WTC11 (cell line): ENCODE measurements around the gene OLFM4. TPM values are rescaled to one million over a fixed set of nuclear protein-coding genes. Genes with fewer than 3 reads are reported as not detected.

Experiments used
- ATAC-seq: fragments of 200-7000 bp; cut with Tn5 transposase; 2 replicates; pipeline ENCODE4 v1.10.0; 2021; ENCODE audit warnings: mild to moderate bottlenecking, moderate library complexity
- CTCF ChIA-PET: fragments of 300-600 bp; sonication (Branson Sonifier 250); formaldehyde crosslinking; loops from one replicate; lab custom pipeline; 2021; ENCODE audit warnings: antibody characterized with exemption; lab: Charles Lee
- POLR2A ChIA-PET: fragments of 350-600 bp; sonication (Branson Sonifier 250); formaldehyde crosslinking; loops from one replicate; lab custom pipeline; 2021; ENCODE audit warnings: antibody characterized with exemption; lab: Charles Lee
- DNase-seq: peaks from one replicate; pipeline ENCODE4 v3.0.0; 2021; ENCODE audit warnings: low spot score
- H3K27ac Mint-ChIP-seq: 2 replicates; pipeline ENCODE4 v1.8.0; 2021; ENCODE audit warnings: mixed read lengths
- H3K27me3 Mint-ChIP-seq: 2 replicates; pipeline ENCODE4 v1.8.0; 2021; ENCODE audit warnings: low read depth, mild to moderate bottlenecking, moderate library complexity, mixed read lengths
- H3K36me3 Mint-ChIP-seq: 2 replicates; pipeline ENCODE4 v1.8.0; 2021; ENCODE audit warnings: mixed read lengths
- H3K4me1 Mint-ChIP-seq: 2 replicates; pipeline ENCODE4 v1.8.0; 2022; ENCODE audit warnings: mixed read lengths
- H3K4me3 Mint-ChIP-seq: 2 replicates; pipeline ENCODE4 v1.8.0; 2021; ENCODE audit warnings: mild to moderate bottlenecking, moderate library complexity, mixed read lengths
- H3K9me3 Mint-ChIP-seq: 2 replicates; pipeline ENCODE4 v1.8.0; 2021; ENCODE audit warnings: mixed read lengths
- AFF4 ChIP-seq: sonication (generic); formaldehyde crosslinking; IDR thresholded peaks from 2 replicates; pipeline ENCODE4 v1.8.1; 2023; ENCODE audit warnings: mild to moderate bottlenecking, missing genetic modification reagents, borderline replicate concordance
- CTCF ChIP-seq: fragments of 200-600 bp; IDR thresholded peaks from 2 replicates; pipeline ENCODE4 v1.8.0; 2022; ENCODE audit warnings: antibody characterized with exemption
- E2F5 ChIP-seq: sonication (generic); formaldehyde crosslinking; IDR thresholded peaks from 2 replicates; pipeline ENCODE4 v1.8.1; 2022; ENCODE audit warnings: mild to moderate bottlenecking, moderate library complexity, missing genetic modification reagents
- GABPB1 ChIP-seq: sonication (generic); formaldehyde crosslinking; IDR thresholded peaks from 2 replicates; pipeline ENCODE4 v1.8.1; 2023; ENCODE audit warnings: mild to moderate bottlenecking, missing genetic modification reagents
- IRF2 ChIP-seq: sonication (generic); formaldehyde crosslinking; IDR thresholded peaks from 2 replicates; pipeline ENCODE4 v1.8.0; 2022; ENCODE audit warnings: low read depth, missing genetic modification reagents, borderline replicate concordance
- MXD4 ChIP-seq: fragments of 250-450 bp; sonication (Bioruptor Pico); IDR thresholded peaks from 2 replicates; pipeline ENCODE4 v1.8.0; 2021; ENCODE audit warnings: mild to moderate bottlenecking, moderate library complexity, borderline replicate concordance
- NFE2L1 ChIP-seq: sonication (generic); formaldehyde crosslinking; IDR thresholded peaks from 2 replicates; pipeline ENCODE4 v1.8.1; 2023; ENCODE audit warnings: missing genetic modification reagents
- NFYB ChIP-seq: sonication (generic); formaldehyde crosslinking; conservative IDR thresholded peaks from 2 replicates; pipeline ENCODE4 v1.8.0; 2022; ENCODE audit warnings: low read depth, missing genetic modification reagents
- RORB ChIP-seq: fragments of 250-450 bp; sonication (Bioruptor Pico); IDR thresholded peaks from 2 replicates; pipeline ENCODE4 v1.9.0; 2021; ENCODE audit warnings: mild to moderate bottlenecking
- SOX15 ChIP-seq: fragments of 250-450 bp; sonication (Bioruptor Pico); IDR thresholded peaks from 2 replicates; pipeline ENCODE4 v1.9.0; 2021; ENCODE audit warnings: mild to moderate bottlenecking
- TEAD4 ChIP-seq: sonication (generic); formaldehyde crosslinking; IDR thresholded peaks from 2 replicates; pipeline ENCODE4 v1.8.0; 2022; ENCODE audit warnings: mild to moderate bottlenecking, missing genetic modification reagents
- ZNF138 ChIP-seq: sonication (generic); formaldehyde crosslinking; conservative IDR thresholded peaks from 2 replicates; pipeline ENCODE4 v1.8.1; 2022; ENCODE audit warnings: mild to moderate bottlenecking, moderate library complexity, missing genetic modification reagents
- ZNF281 ChIP-seq: sonication (generic); formaldehyde crosslinking; IDR thresholded peaks from 2 replicates; pipeline ENCODE4 v1.8.0; 2023; ENCODE audit warnings: mild to moderate bottlenecking, missing genetic modification reagents
- ZNF416 ChIP-seq: fragments of 250-450 bp; sonication (Bioruptor Pico); IDR thresholded peaks from 2 replicates; pipeline ENCODE4 v1.9.0; 2021; ENCODE audit warnings: mild to moderate bottlenecking, inconsistent platforms
- ZNF425 ChIP-seq: fragments of 250-450 bp; sonication (Bioruptor Pico); conservative IDR thresholded peaks from 2 replicates; pipeline ENCODE4 v1.9.0; 2021; ENCODE audit warnings: mild to moderate bottlenecking
- total RNA-seq: library from RNA; stranded (reverse); gene quantifications from 3 replicates; pipeline ENCODE4 v1.2.3, GENCODE V29; 2021

Gene OLFM4
- total RNA-seq, 1 experiment from 2014 or later = 0.17 TPM

GRCh38 chr13:53075356-53076041 is 46.9 kb downstream of the OLFM4 start (continued):
- TF ChIP-seq ZNF281 (CRISPR knock-in tag) (no peak), ZNF425 (no peak), NFE2L1 (CRISPR knock-in tag) (no peak), RORB (no peak)

GRCh38 chr13:53079691-53080090 is 51.1 kb downstream of the OLFM4 start:
- no peak for DNase-seq

More at GRCh38 chr13:53079691-53080090, 51.1 kb downstream of the OLFM4 start:
- no peak for TF ChIP-seq IRF2 (CRISPR knock-in tag)
- no peak for TF ChIP-seq E2F5 (CRISPR knock-in tag)
- no peak for TF ChIP-seq NFYB (CRISPR knock-in tag)
- TF ChIP-seq ZNF425 = no peak
- no peak for TF ChIP-seq ZNF416 (CRISPR knock-in tag)
- no peak for TF ChIP-seq CTCF
- TF ChIP-seq MXD4 (CRISPR knock-in tag) = no peak
- no peak for TF ChIP-seq TEAD4 (CRISPR knock-in tag)
- no peak for TF ChIP-seq ZNF138 (CRISPR knock-in tag)
- TF ChIP-seq AFF4 (CRISPR knock-in tag) = no peak
- no peak for TF ChIP-seq SOX15 (CRISPR knock-in tag)
- no peak for TF ChIP-seq GABPB1 (CRISPR knock-in tag)
- Mint-ChIP-seq H3K9me3 (peaks cover 26% of the 10 kb centered on the region), H3K4me1 (peaks cover 8% of the 10 kb centered on the region), H3K27me3 (peaks cover 5% of the 10 kb centered on the region), H3K27ac (no peak overlapping the region), H3K4me3 (no peak overlapping the region), H3K36me3 (peaks cover 13% of the 10 kb centered on the region)
- CTCF ChIA-PET = interaction anchor here (1.4 kb wide), 1 partner anchor 72 kb away, joined by 3 read pairs; no protein-coding TSS in a partner anchor
- no peak for ATAC-seq
- POLR2A ChIA-PET = no interaction called here
